ENCODE results near the gene TEX44.

DNA sequence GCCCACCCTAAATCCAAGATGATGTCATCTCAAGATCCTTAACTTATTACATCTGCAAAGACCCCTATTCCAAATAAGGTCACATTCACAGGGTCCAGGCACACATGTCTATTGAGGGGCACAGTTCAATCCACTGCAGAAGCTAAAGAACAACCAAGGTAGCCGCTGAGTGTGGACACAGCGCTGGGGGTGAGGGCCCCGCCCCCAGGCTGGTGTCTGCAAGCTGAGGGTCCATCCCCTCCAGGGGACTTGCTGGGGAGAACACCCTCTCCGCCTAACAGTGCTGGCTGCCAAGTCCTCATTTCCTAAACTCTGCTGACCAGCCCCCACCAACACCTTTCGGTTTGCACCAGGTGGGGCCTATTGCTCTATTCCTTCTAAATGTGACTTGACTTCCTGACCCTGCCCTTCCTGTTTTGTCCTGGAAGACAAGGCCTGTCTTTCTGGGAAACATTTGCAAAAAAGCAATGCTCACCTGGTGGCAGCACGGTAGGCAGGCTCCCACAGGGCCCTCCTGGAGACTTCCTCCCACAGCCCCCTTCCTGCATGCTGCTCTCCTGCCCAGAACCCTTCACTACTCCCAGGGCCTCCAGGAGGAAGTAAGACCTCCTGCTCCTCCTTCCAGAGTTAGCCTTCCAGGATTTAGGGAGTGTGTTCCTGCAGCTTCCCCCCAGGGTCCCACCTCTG is 24.4 kb upstream of the TEX44 start:
- TF ChIP-seq, protein P1, sequence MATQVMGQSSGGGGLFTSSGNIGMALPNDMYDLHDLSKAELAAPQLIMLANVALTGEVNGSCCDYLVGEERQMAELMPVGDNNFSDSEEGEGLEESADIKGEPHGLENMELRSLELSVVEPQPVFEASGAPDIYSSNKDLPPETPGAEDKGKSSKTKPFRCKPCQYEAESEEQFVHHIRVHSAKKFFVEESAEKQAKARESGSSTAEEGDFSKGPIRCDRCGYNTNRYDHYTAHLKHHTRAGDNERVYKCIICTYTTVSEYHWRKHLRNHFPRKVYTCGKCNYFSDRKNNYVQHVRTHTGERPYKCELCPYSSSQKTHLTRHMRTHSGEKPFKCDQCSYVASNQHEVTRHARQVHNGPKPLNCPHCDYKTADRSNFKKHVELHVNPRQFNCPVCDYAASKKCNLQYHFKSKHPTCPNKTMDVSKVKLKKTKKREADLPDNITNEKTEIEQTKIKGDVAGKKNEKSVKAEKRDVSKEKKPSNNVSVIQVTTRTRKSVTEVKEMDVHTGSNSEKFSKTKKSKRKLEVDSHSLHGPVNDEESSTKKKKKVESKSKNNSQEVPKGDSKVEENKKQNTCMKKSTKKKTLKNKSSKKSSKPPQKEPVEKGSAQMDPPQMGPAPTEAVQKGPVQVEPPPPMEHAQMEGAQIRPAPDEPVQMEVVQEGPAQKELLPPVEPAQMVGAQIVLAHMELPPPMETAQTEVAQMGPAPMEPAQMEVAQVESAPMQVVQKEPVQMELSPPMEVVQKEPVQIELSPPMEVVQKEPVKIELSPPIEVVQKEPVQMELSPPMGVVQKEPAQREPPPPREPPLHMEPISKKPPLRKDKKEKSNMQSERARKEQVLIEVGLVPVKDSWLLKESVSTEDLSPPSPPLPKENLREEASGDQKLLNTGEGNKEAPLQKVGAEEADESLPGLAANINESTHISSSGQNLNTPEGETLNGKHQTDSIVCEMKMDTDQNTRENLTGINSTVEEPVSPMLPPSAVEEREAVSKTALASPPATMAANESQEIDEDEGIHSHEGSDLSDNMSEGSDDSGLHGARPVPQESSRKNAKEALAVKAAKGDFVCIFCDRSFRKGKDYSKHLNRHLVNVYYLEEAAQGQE (IDR thresholded peaks at IDR 0.05; ENCODE audit: low read depth): no peak
- TF ChIP-seq YY1 (IDR thresholded peaks at IDR 0.05; ENCODE audit: low read depth) (no peak), CEBPB (IDR thresholded peaks at IDR 0.05) (no peak), RAD21 (IDR thresholded peaks at IDR 0.05; ENCODE audit: low read depth) (no peak), TCF12 (IDR thresholded peaks at IDR 0.05; ENCODE audit: low read depth) (no peak), FOXM1 (IDR thresholded peaks at IDR 0.05; ENCODE audit: borderline replicate concordance, low read depth) (no peak), TAF1 (IDR thresholded peaks at IDR 0.05; ENCODE audit: low read depth) (no peak), ZBTB7A (IDR thresholded peaks at IDR 0.05; ENCODE audit: low read depth) (no peak), EP300 (IDR thresholded peaks at IDR 0.05; ENCODE audit: borderline replicate concordance) (no peak), TEAD4 (IDR thresholded peaks at IDR 0.05) (no peak), CREB1 (IDR thresholded peaks at IDR 0.05; ENCODE audit: low read depth) (no peak)
- TF ChIP-seq, protein P2, sequence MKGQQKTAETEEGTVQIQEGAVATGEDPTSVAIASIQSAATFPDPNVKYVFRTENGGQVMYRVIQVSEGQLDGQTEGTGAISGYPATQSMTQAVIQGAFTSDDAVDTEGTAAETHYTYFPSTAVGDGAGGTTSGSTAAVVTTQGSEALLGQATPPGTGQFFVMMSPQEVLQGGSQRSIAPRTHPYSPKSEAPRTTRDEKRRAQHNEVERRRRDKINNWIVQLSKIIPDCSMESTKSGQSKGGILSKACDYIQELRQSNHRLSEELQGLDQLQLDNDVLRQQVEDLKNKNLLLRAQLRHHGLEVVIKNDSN (IDR thresholded peaks at IDR 0.05): no peak
- TF ChIP-seq, protein P3, sequence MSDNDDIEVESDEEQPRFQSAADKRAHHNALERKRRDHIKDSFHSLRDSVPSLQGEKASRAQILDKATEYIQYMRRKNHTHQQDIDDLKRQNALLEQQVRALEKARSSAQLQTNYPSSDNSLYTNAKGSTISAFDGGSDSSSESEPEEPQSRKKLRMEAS (IDR thresholded peaks at IDR 0.05): no peak
